Ovary (tissue), 9 donors: ENCODE measurements around the gene KCNK5. TPM values are rescaled to one million over a fixed set of nuclear protein-coding genes. Genes with fewer than 3 reads are reported as not detected.

Experiments used
- DNase-seq, 5 donors: peaks; one replicate each; pipeline ENCODE4 v3.0.0-alpha.2; 2019 to 2020
- H3K27ac ChIP-seq, 2 donors: fragments of 200-600 bp; one replicate each; pipeline versions ENCODE4 v1.5.1 to v1.8.0; 2019 to 2022
- H3K27me3 ChIP-seq: fragments of 200-600 bp; one replicate; pipeline ENCODE4 v1.8.0; 2022
- H3K36me3 ChIP-seq: fragments of 200-600 bp; sonication (generic); one replicate; pipeline ENCODE4 v1.5.1; 2019
- H3K4me1 ChIP-seq: one replicate; pipeline ENCODE4 v1.8.1; 2013; ENCODE audit warnings: mild to moderate bottlenecking, moderate library complexity; ENCODE audit not compliant: insufficient read depth
- H3K4me3 ChIP-seq: fragments of 200-600 bp; sonication (generic); one replicate; pipeline ENCODE4 v1.5.1; 2017
- H3K9me3 ChIP-seq, 2 donors: fragments of 200-600 bp in 1 of 2; sonication (generic) in 1 of 2; one replicate each; pipeline versions ENCODE4 v1.5.1 to v1.8.1; 2013 to 2019; ENCODE audit warnings: mild to moderate bottlenecking in 1 of 2, moderate library complexity in 1 of 2
- CTCF ChIP-seq, 3 donors: fragments of 450-650 bp in 2 of 3; fragments of 200-600 bp in 1 of 3; IDR thresholded peaks; one replicate each; pipeline versions ENCODE4 v1.5.1 to v1.8.0; 2016 to 2022; ENCODE audit warnings: antibody characterized with exemption in 3 of 3, mild to moderate bottlenecking in 1 of 3
- EP300 ChIP-seq: sonication (generic); formaldehyde crosslinking; IDR thresholded peaks from one replicate; pipeline ENCODE4 v1.6.1; 2017; ENCODE audit warnings: antibody characterized with exemption
- POLR2A ChIP-seq: fragments of 450-650 bp; IDR thresholded peaks from one replicate; pipeline ENCODE4 v1.6.1; 2017; ENCODE audit warnings: antibody characterized with exemption, mild to moderate bottlenecking, moderate library complexity
- WGBS, 3 donors: extraction: QIAGEN DNeasy Blood & Tissue Kit in 1 of 3; methylation state at CpG; one replicate each; pipeline versions ENCODE4 v1.1.5 to v1.1.7; 2013 to 2017; 5-methylcytosine and 5-hydroxymethylcytosine counted together
- intact Hi-C, 4 donors: fragments of 100-400 bp; cut with DNase I; formaldehyde crosslinking; loops; one replicate each; pipeline versions ENCODE4 v1.11.0 to v1.15.1; 2022 to 2023
- polyA plus RNA-seq, 2 donors: library from polyadenylated mRNA; stranded (reverse); fragments of 200-250 nt in 1 of 2; fragments of 350-450 nt in 1 of 2; fragmentation: Illumina TruSeq in 1 of 2; extraction: RNeasy Lipid Tissue Mini Kit (QIAGEN cat#74804) in 1 of 2; gene quantifications; one replicate each; pipeline ENCODE4 v1.2.3, GENCODE V29; 2013 to 2014
- total RNA-seq, 7 donors: library from RNA; depleted of rRNA in 2 of 7; stranded (reverse); fragments of >200 nt in 2 of 7; fragmentation: NEBNext Ultra II Directional in 3 of 7; extraction: Animal tissue kit (Norgen Biotek cat#: 25700) in 3 of 7; gene quantifications; one replicate each; pipeline versions ENCODE4 v1.1.0 to v1.2.4, GENCODE V29; 2016 to 2023
- donor health status: DM: no; HTN: no; CAD: no; lungs with moderate emphysema.
- donor health status: DM: no; HTN: no; CAD: no.
- donor health status: Bipolar disorder and iron deficiency.
- donor health status: DM: yes; HTN: yes; CAD: no.
- donor health status: DM: no; HTN: no; CAD: no.
- donor health status: DM: yes; HTN: yes; CAD: no.

The KCNK5 gene
- total and polyA plus RNA-seq, 9 donors: 1.9 to 15.2 (median 7.9) TPM

- Histone ChIP-seq H3K27me3 (no peaks in the 10 kb centered on the region), H3K36me3 (no peaks in the 10 kb centered on the region), H3K27ac (no peak overlapping the region), H3K4me1 (no peaks in the 10 kb centered on the region), H3K4me3 (no peak overlapping the region), H3K9me3 (no peaks in the 10 kb centered on the region)
- TF ChIP-seq EP300: no peak
- TF ChIP-seq CTCF (IDR thresholded peaks at IDR 0.05): no peak
- TF ChIP-seq POLR2A: no peak
- no peak for DNase-seq
- intact Hi-C loops: no loop called here
- 83 to 95% (median 85%) methylated on average over 7 of the region's 7 CpGs for WGBS, 3 donors
Observed at GRCh38 chr6:39199231-39199940, 29.9 kb downstream of the KCNK5 start.

DNA sequence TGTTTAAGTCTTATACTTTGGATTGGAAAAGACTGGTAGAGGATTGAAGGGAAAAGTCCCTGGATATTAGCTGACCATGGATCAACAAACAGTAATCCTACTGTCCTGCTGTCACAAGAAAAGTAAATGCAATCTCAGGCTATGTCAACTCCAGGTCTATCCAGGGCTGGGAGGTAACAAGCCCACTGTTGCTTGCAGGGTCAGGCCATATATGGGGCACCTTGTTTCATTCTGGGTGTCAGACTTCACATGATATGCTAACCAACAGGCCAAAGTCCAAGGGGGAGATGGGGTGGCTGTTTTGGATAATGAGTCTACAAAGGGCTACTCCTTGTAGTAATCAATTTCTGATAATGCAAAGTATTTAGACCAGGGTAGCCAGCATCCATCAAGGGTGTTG is 30.7 kb downstream of the KCNK5 start:
- intact Hi-C loops: no loop called here
- DNase-seq: no peak
- Histone ChIP-seq H3K4me3 (no peak overlapping the region), H3K4me1 (no peaks in the 10 kb centered on the region), H3K27me3 (no peaks in the 10 kb centered on the region), H3K27ac (no peak overlapping the region), H3K9me3 (no peaks in the 10 kb centered on the region), H3K36me3 (peaks cover 2% of the 10 kb centered on the region)
- TF ChIP-seq EP300 (no peak), CTCF (IDR thresholded peaks at IDR 0.05) (no peak), POLR2A (no peak)

- no peak overlapping the region for H3K4me3 ChIP-seq
- H3K9me3 ChIP-seq: no peaks in the 10 kb centered on the region
- peaks cover 2% of the 10 kb centered on the region for H3K36me3 ChIP-seq
- no peaks in the 10 kb centered on the region for H3K27me3 ChIP-seq
- no peak for DNase-seq
- no peak for TF ChIP-seq EP300
- TF ChIP-seq POLR2A: no peak
- no peak for TF ChIP-seq CTCF (IDR thresholded peaks at IDR 0.05)
- H3K27ac ChIP-seq: no peak overlapping the region
- intact Hi-C loops: no loop called here
- no peaks in the 10 kb centered on the region for H3K4me1 ChIP-seq
Observed at GRCh38 chr6:39197922-39198500, 31.3 kb downstream of the KCNK5 start.

DNA sequence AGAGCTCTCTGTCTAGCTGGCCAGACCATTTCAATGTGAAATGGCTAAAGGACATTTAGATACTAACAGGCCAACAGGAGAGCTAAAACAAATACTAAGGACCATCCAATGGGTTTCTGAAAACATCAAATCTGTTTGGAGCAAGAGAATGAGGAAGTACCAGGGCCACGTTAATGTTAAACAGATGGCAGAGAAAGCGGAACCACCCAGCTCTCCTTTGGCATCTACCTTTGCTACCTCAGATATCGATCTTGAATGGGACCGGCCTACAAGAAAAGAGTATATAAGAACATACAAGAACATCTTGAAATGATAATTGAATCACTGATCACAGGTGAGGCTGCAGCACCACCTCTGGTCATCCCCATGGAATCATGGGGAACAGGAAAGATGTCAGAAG is 31.8 kb downstream of the KCNK5 start:
- intact Hi-C loops: no loop called here
- Histone ChIP-seq H3K9me3 (no peaks in the 10 kb centered on the region), H3K4me1 (no peaks in the 10 kb centered on the region), H3K36me3 (peaks cover 2% of the 10 kb centered on the region), H3K27me3 (no peaks in the 10 kb centered on the region), H3K27ac (no peak overlapping the region), H3K4me3 (no peak overlapping the region)
- no peak for DNase-seq
- TF ChIP-seq EP300 (no peak), POLR2A (no peak), CTCF (IDR thresholded peaks at IDR 0.05) (no peak)
- 90 to 95% (median 91%) methylated on average over 4 of the region's 4 CpGs for WGBS, 3 donors
